IMR-90 (cell line): ENCODE data around the gene C22orf39. TPM values are rescaled to one million over a fixed set of nuclear protein-coding genes. Genes with fewer than 3 reads are reported as not detected.
"Not testable (repeated sequence)": the region's sequence is repeated elsewhere in the genome, so short reads cannot be mapped to it uniquely, and the experiment has no call there.

ENCODE experiments used
- ATAC-seq: fragments of 200-7000 bp; cut with Tn5 transposase; 2 replicates; pipeline ENCODE4 v1.9.1; 2020; ENCODE audit warnings: low read depth, mild to moderate bottlenecking, moderate library complexity
- BruUV-seq: library from RNA; stranded (reverse); fragments of 400-500 nt; replicated peaks from 2 replicates; lab custom pipeline; 2021; lab: Mats Ljungman, UMichigan
- CTCF ChIA-PET: fragments of 300-600 bp; formaldehyde crosslinking; extraction: SDS; loops from one replicate; lab custom pipeline; 2021; ENCODE audit warnings: antibody characterized with exemption; lab: Yijun Ruan, JAX
- POLR2A ChIA-PET: fragments of 300-600 bp; sonication (Branson Sonifier 250); formaldehyde crosslinking; loops from one replicate; lab custom pipeline; 2022; ENCODE audit warnings: antibody characterized with exemption; ENCODE audit not compliant: unreplicated experiment; lab: Charles Lee
- DNase-seq: peaks from one replicate; pipeline ENCODE4 v3.0.0; 2013
- H2AFZ ChIP-seq: replicated peaks from 2 replicates; pipeline ENCODE3; 2013; ENCODE audit warnings: low read length, mild to moderate bottlenecking; ENCODE audit not compliant: poor library complexity
- H2AK5ac ChIP-seq: 2 replicates; pipeline ENCODE4 v1.6.1; 2013; ENCODE audit warnings: low read depth, low read length, inconsistent platforms
- H2AK9ac ChIP-seq: replicated peaks from 2 replicates; pipeline ENCODE3; 2013; ENCODE audit warnings: mild to moderate bottlenecking, low read depth, low read length, moderate library complexity; ENCODE audit not compliant: poor library complexity
- H2BK120ac ChIP-seq: 2 replicates; pipeline ENCODE4 v1.6.1; 2013; ENCODE audit warnings: low read depth, low read length, inconsistent platforms
- H2BK15ac ChIP-seq: 3 replicates; pipeline ENCODE4 v1.6.1; 2013; ENCODE audit warnings: low read depth, low read length, inconsistent platforms
- H2BK20ac ChIP-seq: 2 replicates; pipeline ENCODE4 v1.6.1; 2013; ENCODE audit warnings: low read depth, mild to moderate bottlenecking, inconsistent platforms, low read length, moderate library complexity
- H2BK5ac ChIP-seq: 2 replicates; pipeline ENCODE4 v1.6.1; 2013; ENCODE audit warnings: mild to moderate bottlenecking, low read depth, low read length, inconsistent platforms; ENCODE audit not compliant: poor library complexity, severe bottlenecking
- H3K14ac ChIP-seq: replicated peaks from 2 replicates; pipeline ENCODE4 v1.6.1; 2013; ENCODE audit warnings: low read depth, low read length, inconsistent platforms
- H3K18ac ChIP-seq: 2 replicates; pipeline ENCODE4 v1.6.1; 2013; ENCODE audit warnings: low read depth, low read length, control low read depth
- H3K23ac ChIP-seq: 2 replicates; pipeline ENCODE4 v1.6.1; 2013; ENCODE audit warnings: low read depth, low read length, inconsistent platforms
- H3K27ac ChIP-seq: 2 replicates; pipeline ENCODE4 v1.5.1; 2013; ENCODE audit warnings: mild to moderate bottlenecking, control low read depth, low read length; ENCODE audit not compliant: insufficient read depth
- H3K27me3 ChIP-seq: 2 replicates; pipeline ENCODE4 v1.6.1; 2013; ENCODE audit warnings: low read length; ENCODE audit not compliant: control insufficient read depth, insufficient read depth
- H3K36me3 ChIP-seq: 2 replicates; pipeline ENCODE4 v1.6.1; 2013; ENCODE audit warnings: low read length, mixed read lengths; ENCODE audit not compliant: control insufficient read depth, insufficient read depth
- H3K4ac ChIP-seq: 2 replicates; pipeline ENCODE4 v1.6.1; 2013; ENCODE audit warnings: low read depth, low read length, inconsistent platforms
- H3K4me1 ChIP-seq: 2 replicates; pipeline ENCODE4 v1.6.1; 2013; ENCODE audit warnings: low read length, mixed read lengths; ENCODE audit not compliant: control insufficient read depth, insufficient read depth
- H3K4me2 ChIP-seq: 2 replicates; pipeline ENCODE4 v1.6.1; 2013; ENCODE audit warnings: low read depth, mild to moderate bottlenecking, control low read depth, low read length, moderate library complexity
- H3K4me3 ChIP-seq: 2 replicates; pipeline ENCODE4 v1.5.1; 2013; ENCODE audit warnings: low read depth, mild to moderate bottlenecking, control low read depth, low read length, moderate library complexity; ENCODE audit not compliant: insufficient read depth
- H3K56ac ChIP-seq: 2 replicates; pipeline ENCODE4 v1.6.1; 2013; ENCODE audit warnings: low read length, inconsistent platforms; ENCODE audit not compliant: insufficient read depth; ENCODE audit errors: extremely low read depth
- H3K79me1 ChIP-seq, 2 experiments: 2 replicates each; pipeline ENCODE4 v1.6.1; 2013; ENCODE audit warnings: low read length in 2 of 2, inconsistent platforms in 1 of 2, low read depth in 1 of 2
- H3K9ac ChIP-seq: 2 replicates; pipeline ENCODE4 v1.6.1; 2013; ENCODE audit warnings: low read depth, low read length, control low read depth
- H3K9me1 ChIP-seq: 2 replicates; pipeline ENCODE4 v1.6.1; 2013; ENCODE audit warnings: low read length, inconsistent platforms; ENCODE audit not compliant: insufficient read depth
- H3K9me3 ChIP-seq: 2 replicates; pipeline ENCODE4 v1.6.1; 2013; ENCODE audit warnings: low read length; ENCODE audit not compliant: control insufficient read depth, insufficient read depth
- H4K20me1 ChIP-seq: 2 replicates; pipeline ENCODE4 v1.6.1; 2013; ENCODE audit warnings: low read length, inconsistent platforms; ENCODE audit not compliant: insufficient read depth
- H4K5ac ChIP-seq: 2 replicates; pipeline ENCODE4 v1.6.1; 2013; ENCODE audit warnings: mild to moderate bottlenecking, low read depth, low read length, control low read depth
- H4K8ac ChIP-seq, 2 experiments: 2 replicates each; pipeline ENCODE4 v1.6.1; 2013; ENCODE audit warnings: low read depth in 2 of 2, low read length in 2 of 2, control low read depth in 1 of 2, inconsistent platforms in 1 of 2
- H4K91ac ChIP-seq: 2 replicates; pipeline ENCODE4 v1.6.1; 2013; ENCODE audit warnings: low read depth, low read length, inconsistent platforms; ENCODE audit not compliant: insufficient read depth
- CHD1 ChIP-seq: IDR thresholded peaks from 2 replicates; pipeline ENCODE4 v1.6.1; 2012; ENCODE audit warnings: low read depth, low read length, improper control_type of control experiment
- MXI1 ChIP-seq: IDR thresholded peaks from 2 replicates; pipeline ENCODE4 v1.6.1; 2012; ENCODE audit warnings: low read depth, mild to moderate bottlenecking, low read length, moderate library complexity, borderline replicate concordance
- SMC3 ChIP-seq: fragments of 150-350 bp; IDR thresholded peaks from 2 replicates; pipeline ENCODE4 v1.6.1; 2016; ENCODE audit warnings: low read depth, mild to moderate bottlenecking, antibody characterized with exemption, low read length, moderate library complexity
- WGBS, 2 experiments: methylation state at CpG; one replicate each; pipeline versions ENCODE4 v1.1.5 to v1.1.7; 2013; ENCODE audit warnings: missing lambda C conversion rate in 2 of 2; ENCODE audit not compliant: insufficient read length in 1 of 2; ENCODE audit errors: extremely low coverage in 2 of 2; 5-methylcytosine and 5-hydroxymethylcytosine counted together
- dilution Hi-C: fragments of 300-500 bp; cut with HindIII; formaldehyde crosslinking; loops from one replicate; pipeline ENCODE4 v1.14.3; 2018; ENCODE audit warnings: low sequenced_read_pairs; ENCODE audit not compliant: unreplicated experiment
- in situ Hi-C: fragments of 300-500 bp; cut with MboI; formaldehyde crosslinking; loops from 3 replicates; pipeline ENCODE4 v1.14.3; 2019; ENCODE audit warnings: low sequenced_read_pairs, inconsistent platforms, mixed read lengths
- intact Hi-C: fragments of 100-400 bp; cut with micrococcal nuclease; formaldehyde crosslinking; loops from 2 replicates; pipeline ENCODE4 v1.10.0; 2022
- polyA plus RNA-seq, 3 experiments: library from polyadenylated mRNA; depleted of rRNA; stranded (reverse); fragments of >200 nt; gene quantifications; 2 replicates each; pipeline ENCODE4 v1.2.3, GENCODE V29; 2012; ENCODE audit warnings: low replicate concordance in 1 of 3
- total RNA-seq: library from RNA; depleted of rRNA; stranded (reverse); fragments of >200 nt; gene quantifications from 2 replicates; pipeline ENCODE4 v1.2.3, GENCODE V29; 2012
- TF ChIP-seq, protein P1 (sequence below): fragments of 150-350 bp; IDR thresholded peaks from 2 replicates; pipeline ENCODE4 v1.6.1; 2016; ENCODE audit warnings: low read depth, mild to moderate bottlenecking, low read length, moderate library complexity, borderline replicate concordance

The C22orf39 gene
- total and polyA plus RNA-seq, 2 of the 4 experiments (the other 2 are of a cell fraction) = 8.2 to 8.9 TPM

DNA sequence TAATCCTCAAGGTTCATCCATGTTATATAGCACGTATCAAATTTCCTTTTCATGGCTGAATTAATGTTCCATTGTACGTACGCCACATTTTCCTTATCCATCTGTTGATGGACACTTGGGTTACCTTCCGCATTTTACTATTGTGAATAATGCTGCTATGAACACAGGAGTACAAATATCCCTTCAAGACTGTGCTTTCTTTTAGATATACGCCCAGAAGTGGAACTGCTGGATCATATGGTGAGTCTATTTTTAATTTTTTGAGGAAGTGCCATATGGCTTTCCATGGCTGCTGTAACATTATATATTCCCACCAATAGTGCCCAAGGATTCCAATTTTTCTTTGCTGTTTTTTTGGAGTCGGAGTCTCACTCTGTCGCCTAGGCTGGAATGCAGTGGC is 9.2 kb downstream of the C22orf39 start:
- no peak overlapping the region for H3K27ac ChIP-seq
- no peak overlapping the region for H3K14ac ChIP-seq
- no peak overlapping the region for H3K4me2 ChIP-seq
- BruUV-seq = no TSS peak
- TF ChIP-seq, protein P1, sequence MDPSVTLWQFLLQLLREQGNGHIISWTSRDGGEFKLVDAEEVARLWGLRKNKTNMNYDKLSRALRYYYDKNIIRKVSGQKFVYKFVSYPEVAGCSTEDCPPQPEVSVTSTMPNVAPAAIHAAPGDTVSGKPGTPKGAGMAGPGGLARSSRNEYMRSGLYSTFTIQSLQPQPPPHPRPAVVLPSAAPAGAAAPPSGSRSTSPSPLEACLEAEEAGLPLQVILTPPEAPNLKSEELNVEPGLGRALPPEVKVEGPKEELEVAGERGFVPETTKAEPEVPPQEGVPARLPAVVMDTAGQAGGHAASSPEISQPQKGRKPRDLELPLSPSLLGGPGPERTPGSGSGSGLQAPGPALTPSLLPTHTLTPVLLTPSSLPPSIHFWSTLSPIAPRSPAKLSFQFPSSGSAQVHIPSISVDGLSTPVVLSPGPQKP = no peak
- no peak for TF ChIP-seq CHD1
- no peak for TF ChIP-seq SMC3
- no peak for TF ChIP-seq MXI1
- H3K4me1 ChIP-seq = no peaks in the 10 kb centered on the region
- H2BK5ac ChIP-seq = no peak overlapping the region
- no peak overlapping the region for H3K4ac ChIP-seq
- no peak overlapping the region for H2BK20ac ChIP-seq
- H2AFZ ChIP-seq = no peak overlapping the region
- no peak overlapping the region for H2BK15ac ChIP-seq
- no peaks in the 10 kb centered on the region for H3K9me3 ChIP-seq
- no peak overlapping the region for H4K91ac ChIP-seq
- ChIA-PET CTCF (no interaction called here), POLR2A (no interaction called here)
- ATAC-seq (no peak), DNase-seq (no peak)
- WGBS, 2 experiments = no CpG with 5 or more reads among the region's 7 CpGs
- no peak overlapping the region for H2BK120ac ChIP-seq
- H4K5ac ChIP-seq = no peak overlapping the region
- no peak overlapping the region for H4K8ac ChIP-seq
- no peak overlapping the region for H3K56ac ChIP-seq
- H2AK9ac ChIP-seq = no peak overlapping the region
- H3K27me3 ChIP-seq = no peaks in the 10 kb centered on the region
- H3K9ac ChIP-seq = no peak overlapping the region
- no peak overlapping the region for H2AK5ac ChIP-seq
- intact Hi-C loops = no loop called here
- no peak overlapping the region for H3K23ac ChIP-seq
- peaks cover 15% of the 10 kb centered on the region for H4K20me1 ChIP-seq
- in situ Hi-C loops = no loop called here
- H3K79me1 ChIP-seq = peaks cover 25 to 56% of the 10 kb centered on the region in 2 experiments
- no peak overlapping the region for H3K18ac ChIP-seq
- H3K4me3 ChIP-seq = no peak overlapping the region
- H3K9me1 ChIP-seq = peaks cover 3% of the 10 kb centered on the region; the same call in 1 of the 2 replicates
- peaks cover 18% of the 10 kb centered on the region for H3K36me3 ChIP-seq
- dilution Hi-C loops = no loop called here

DNA sequence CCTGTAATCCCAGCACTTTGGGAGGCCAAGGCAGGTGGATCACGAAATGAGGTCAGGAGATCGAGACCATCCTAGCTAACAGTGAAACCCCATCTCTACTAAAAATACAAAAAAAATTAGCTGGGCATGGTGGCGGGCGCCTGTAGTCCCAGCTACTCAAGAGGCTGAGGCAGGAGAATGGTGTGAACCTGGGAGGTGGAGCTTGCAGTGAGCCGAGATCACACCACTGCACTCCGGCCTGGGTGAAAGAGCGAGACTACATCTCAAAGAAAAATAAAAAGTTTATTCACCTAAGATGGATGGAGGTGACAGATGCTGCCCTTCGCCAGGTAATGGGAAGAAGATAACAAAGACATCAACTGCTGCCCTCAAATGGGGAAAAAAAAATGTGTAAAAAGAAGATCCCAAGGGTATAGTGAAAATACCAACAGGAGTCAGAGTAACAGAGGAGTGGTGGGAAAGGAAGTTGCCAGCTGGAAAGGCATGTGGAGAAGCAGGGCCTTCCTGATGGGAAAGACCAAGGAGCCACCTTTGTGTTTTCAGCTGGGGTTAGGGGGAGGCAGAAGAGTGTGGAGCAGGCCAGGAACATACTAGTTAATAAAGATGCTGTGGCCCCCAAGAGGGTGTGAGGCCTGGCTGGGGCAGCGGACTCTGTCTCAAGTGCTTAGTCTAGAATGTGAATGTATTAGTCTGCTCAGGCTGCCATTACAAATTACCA is 10.9 kb downstream of the C22orf39 start:
- H3K14ac ChIP-seq, H4K91ac ChIP-seq, H3K56ac ChIP-seq, H3K4me3 ChIP-seq, H2BK15ac ChIP-seq, H3K9ac ChIP-seq, H2AK5ac ChIP-seq, dilution Hi-C loops, H3K18ac ChIP-seq, CTCF ChIA-PET, H4K5ac ChIP-seq, H3K9me3 ChIP-seq, DNase-seq, intact Hi-C loops, H2BK5ac ChIP-seq, H2AFZ ChIP-seq, ATAC-seq, H4K8ac ChIP-seq, in situ Hi-C loops, H2BK120ac ChIP-seq, H3K4me2 ChIP-seq, H3K9me1 ChIP-seq, H3K4ac ChIP-seq, H3K27ac ChIP-seq, BruUV-seq, H3K23ac ChIP-seq, H3K4me1 ChIP-seq, H2BK20ac ChIP-seq, POLR2A ChIA-PET, H3K27me3 ChIP-seq: not testable (repeated sequence)
- H3K79me1 ChIP-seq = peaks cover 23 to 50% of the 10 kb centered on the region in 2 experiments
- peaks cover 12% of the 10 kb centered on the region for H4K20me1 ChIP-seq
- peaks cover 16% of the 10 kb centered on the region for H3K36me3 ChIP-seq
- WGBS, 2 experiments = no CpG with 5 or more reads among the region's 9 CpGs
- H2AK9ac ChIP-seq = peak overlapping the region; percentile 66
